Glutamatergic neuron (in vitro differentiated cells): ENCODE measurements around the gene RSPO4. TPM values are rescaled to one million over a fixed set of nuclear protein-coding genes. Genes with fewer than 3 reads are reported as not detected.

Experiments used
- DNase-seq: peaks from one replicate; pipeline ENCODE4 v3.0.0; 2022
- H3K27ac Mint-ChIP-seq: one replicate; pipeline ENCODE4 v1.8.0; 2020; ENCODE audit warnings: mild to moderate bottlenecking, mixed read lengths, inconsistent platforms; ENCODE audit not compliant: unreplicated experiment
- H3K27me3 Mint-ChIP-seq: one replicate; pipeline ENCODE4 v1.8.0; 2020; ENCODE audit warnings: mild to moderate bottlenecking, moderate library complexity, mixed read lengths, inconsistent platforms; ENCODE audit not compliant: unreplicated experiment
- H3K36me3 Mint-ChIP-seq: one replicate; pipeline ENCODE4 v1.8.0; 2020; ENCODE audit warnings: mild to moderate bottlenecking, mixed read lengths, inconsistent platforms; ENCODE audit not compliant: unreplicated experiment
- H3K4me1 Mint-ChIP-seq: one replicate; pipeline ENCODE4 v1.8.0; 2020; ENCODE audit warnings: mild to moderate bottlenecking, low read depth, mixed read lengths, inconsistent platforms; ENCODE audit not compliant: unreplicated experiment
- H3K4me3 Mint-ChIP-seq: one replicate; pipeline ENCODE4 v1.8.0; 2020; ENCODE audit warnings: mild to moderate bottlenecking, mixed read lengths, inconsistent platforms; ENCODE audit not compliant: unreplicated experiment
- H3K9me3 Mint-ChIP-seq: one replicate; pipeline ENCODE4 v1.8.0; 2020; ENCODE audit warnings: mild to moderate bottlenecking, moderate library complexity, mixed read lengths, inconsistent platforms; ENCODE audit not compliant: unreplicated experiment
- total RNA-seq: library from RNA; stranded (reverse); fragmentation: NEBNext Ultra II Directional; extraction: Animal tissue kit (Norgen Biotek cat#: 25700); gene quantifications from one replicate; pipeline ENCODE4 v1.2.1, GENCODE V29; 2021; ENCODE audit not compliant: unreplicated experiment
- TF ChIP-seq, protein P1 (sequence below): fragments of 200-600 bp; sonication (generic); IDR thresholded peaks from one replicate; pipeline ENCODE4 v1.5.0; 2021; ENCODE audit not compliant: partially characterized antibody, unreplicated experiment

The RSPO4 gene
- total RNA-seq, 1 donor from 2014 or later, result 0.86 TPM

DNA sequence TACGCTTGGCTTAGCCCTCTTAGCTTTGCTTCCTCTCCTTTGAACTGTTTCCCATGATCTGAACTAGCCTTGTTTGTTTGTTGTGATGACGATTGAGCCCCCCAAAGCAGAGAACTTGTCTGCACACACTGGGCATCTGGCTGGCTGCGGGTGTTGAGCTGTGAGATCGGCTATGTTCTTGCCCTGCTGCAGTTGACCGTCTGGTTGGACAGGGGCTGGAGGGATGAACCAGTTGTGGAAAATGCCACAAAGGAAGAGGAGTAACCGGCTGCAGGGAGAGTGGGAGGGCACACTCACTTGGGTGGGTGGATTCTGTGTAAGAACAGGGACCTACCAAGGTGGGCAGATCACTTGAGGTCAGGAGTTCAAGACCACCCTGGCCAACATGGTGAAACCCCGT, 12.4 kb upstream of the RSPO4 start:
- H3K4me1 Mint-ChIP-seq, result peaks cover 3% of the 10 kb centered on the region
- H3K36me3 Mint-ChIP-seq, result no peaks in the 10 kb centered on the region
- TF ChIP-seq, protein P1, sequence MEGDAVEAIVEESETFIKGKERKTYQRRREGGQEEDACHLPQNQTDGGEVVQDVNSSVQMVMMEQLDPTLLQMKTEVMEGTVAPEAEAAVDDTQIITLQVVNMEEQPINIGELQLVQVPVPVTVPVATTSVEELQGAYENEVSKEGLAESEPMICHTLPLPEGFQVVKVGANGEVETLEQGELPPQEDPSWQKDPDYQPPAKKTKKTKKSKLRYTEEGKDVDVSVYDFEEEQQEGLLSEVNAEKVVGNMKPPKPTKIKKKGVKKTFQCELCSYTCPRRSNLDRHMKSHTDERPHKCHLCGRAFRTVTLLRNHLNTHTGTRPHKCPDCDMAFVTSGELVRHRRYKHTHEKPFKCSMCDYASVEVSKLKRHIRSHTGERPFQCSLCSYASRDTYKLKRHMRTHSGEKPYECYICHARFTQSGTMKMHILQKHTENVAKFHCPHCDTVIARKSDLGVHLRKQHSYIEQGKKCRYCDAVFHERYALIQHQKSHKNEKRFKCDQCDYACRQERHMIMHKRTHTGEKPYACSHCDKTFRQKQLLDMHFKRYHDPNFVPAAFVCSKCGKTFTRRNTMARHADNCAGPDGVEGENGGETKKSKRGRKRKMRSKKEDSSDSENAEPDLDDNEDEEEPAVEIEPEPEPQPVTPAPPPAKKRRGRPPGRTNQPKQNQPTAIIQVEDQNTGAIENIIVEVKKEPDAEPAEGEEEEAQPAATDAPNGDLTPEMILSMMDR, result no peak
- no peak overlapping the region for H3K27ac Mint-ChIP-seq
- H3K9me3 Mint-ChIP-seq, result peaks cover 3% of the 10 kb centered on the region
- H3K4me3 Mint-ChIP-seq, result no peak overlapping the region
- peaks cover 18% of the 10 kb centered on the region for H3K27me3 Mint-ChIP-seq
- DNase-seq, result no peak

- no peaks in the 10 kb centered on the region for H3K36me3 Mint-ChIP-seq
- H3K4me3 Mint-ChIP-seq, result no peak overlapping the region
- peaks cover 3% of the 10 kb centered on the region for H3K4me1 Mint-ChIP-seq
- TF ChIP-seq, protein P1, result no peak
- no peak overlapping the region for H3K27ac Mint-ChIP-seq
- DNase-seq, result no peak
- peaks cover 3% of the 10 kb centered on the region for H3K9me3 Mint-ChIP-seq
- H3K27me3 Mint-ChIP-seq, result peaks cover 15% of the 10 kb centered on the region
Measured at GRCh38 chr20:1013566-1014340, 11.6 kb upstream of the RSPO4 start.

DNA sequence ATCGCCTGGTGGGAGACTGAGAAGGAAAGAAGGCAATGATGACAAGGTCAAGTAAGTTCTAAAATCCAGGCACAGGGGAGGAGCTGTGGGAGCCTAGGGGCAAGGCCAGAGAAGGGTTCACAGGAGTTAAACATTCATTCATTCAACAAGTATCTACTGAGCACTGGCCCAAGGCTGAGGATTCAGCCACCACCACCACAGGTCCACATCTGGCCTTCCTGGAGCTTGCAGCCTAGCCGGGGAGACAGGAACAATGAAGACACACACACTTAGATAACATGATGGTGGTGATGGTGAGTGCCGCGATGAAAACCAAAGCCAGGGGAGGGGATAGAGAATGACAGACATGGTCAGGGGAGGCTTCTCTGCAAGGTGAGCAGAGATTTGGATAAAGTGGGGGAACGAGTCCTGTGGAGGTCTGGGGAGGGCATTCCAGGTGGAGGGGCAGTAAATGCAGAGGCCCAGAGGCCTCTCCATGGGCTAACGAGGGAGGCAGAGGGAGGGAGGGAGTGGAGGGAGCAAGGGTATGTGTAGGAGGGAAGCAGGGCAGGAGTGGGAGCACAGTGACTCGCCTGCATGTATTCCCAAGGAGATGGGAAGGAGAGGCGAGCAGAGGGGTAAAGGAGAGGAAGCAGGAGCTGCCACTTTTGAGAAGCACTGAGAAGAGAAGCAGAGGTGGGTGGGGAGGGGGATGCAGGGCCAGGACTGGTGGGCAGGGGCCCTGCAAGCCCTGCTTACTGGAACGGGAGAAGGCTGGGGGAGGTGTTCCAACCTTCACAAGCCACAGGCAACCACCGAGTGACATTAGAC, 10.5 kb upstream of the RSPO4 start:
- Mint-ChIP-seq H3K27ac (no peak overlapping the region), H3K4me1 (peaks cover 3% of the 10 kb centered on the region), H3K9me3 (peaks cover 2% of the 10 kb centered on the region), H3K36me3 (no peaks in the 10 kb centered on the region), H3K27me3 (peaks cover 15% of the 10 kb centered on the region), H3K4me3 (no peak overlapping the region)
- TF ChIP-seq, protein P1, result no peak
- DNase-seq, result no peak

GRCh38 chr20:1010659-1011058, 8.5 kb upstream of the RSPO4 start:
- Mint-ChIP-seq H3K4me3 (no peak overlapping the region), H3K4me1 (peaks cover 2% of the 10 kb centered on the region), H3K27me3 (peaks cover 9% of the 10 kb centered on the region), H3K9me3 (no peaks in the 10 kb centered on the region), H3K36me3 (no peaks in the 10 kb centered on the region), H3K27ac (no peak overlapping the region)
- DNase-seq, result no peak
- TF ChIP-seq, protein P1, result no peak
